HepG2 (cell line): ENCODE data around the gene NKD1. TPM values are rescaled to one million over a fixed set of nuclear protein-coding genes. Genes with fewer than 3 reads are reported as not detected.
A peak's percentile ranks its signal among the peaks of the same experiment; 100 is the strongest.

Experiments
- EHMT2 ChIP-seq: fragments of 200-600 bp; sonication (generic); IDR thresholded peaks from 2 replicates; pipeline ENCODE4 v1.7.0; 2017; ENCODE audit warnings: antibody characterized with exemption, low read depth, low read length, borderline replicate concordance
- HNRNPL ChIP-seq: fragments of 200-400 bp; formaldehyde crosslinking; IDR thresholded peaks from 2 replicates; pipeline ENCODE4 v1.6.1; 2017; ENCODE audit warnings: mild to moderate bottlenecking, low read depth, low read length
- IRX3 ChIP-seq: sonication (generic); formaldehyde crosslinking; IDR thresholded peaks from 2 replicates; pipeline ENCODE4 v1.8.1; 2023; ENCODE audit warnings: mild to moderate bottlenecking, low read depth, missing genetic modification reagents, borderline replicate concordance
- KAT8 ChIP-seq: IDR thresholded peaks from 2 replicates; pipeline ENCODE4 v1.6.1; 2016; ENCODE audit warnings: missing genetic modification reagents, missing compliant biosample characterization
- MAFG ChIP-seq: sonication (generic); formaldehyde crosslinking; IDR thresholded peaks from 2 replicates; pipeline ENCODE4 v1.5.1; 2020; ENCODE audit warnings: mild to moderate bottlenecking, missing genetic modification reagents
- RXRB ChIP-seq: IDR thresholded peaks from 2 replicates; pipeline ENCODE4 v1.6.1; 2016; ENCODE audit warnings: borderline replicate concordance, missing genetic modification reagents, missing compliant biosample characterization
- SALL2 ChIP-seq: sonication (generic); formaldehyde crosslinking; IDR thresholded peaks from 2 replicates; pipeline ENCODE4 v1.8.1; 2023; ENCODE audit warnings: mild to moderate bottlenecking, missing genetic modification reagents, inconsistent platforms
- SRSF9 ChIP-seq: fragments of 200-400 bp; formaldehyde crosslinking; IDR thresholded peaks from 2 replicates; pipeline ENCODE4 v1.6.1; 2018; ENCODE audit warnings: borderline replicate concordance, mild to moderate bottlenecking, low read depth, low read length; ENCODE audit not compliant: insufficient read depth, poor library complexity, severe bottlenecking
- ZFY ChIP-seq: sonication (generic); formaldehyde crosslinking; IDR thresholded peaks from 2 replicates; pipeline ENCODE4 v1.4.0; 2020; ENCODE audit warnings: missing genetic modification reagents
- ZNF12 ChIP-seq: sonication (generic); formaldehyde crosslinking; IDR thresholded peaks from 2 replicates; pipeline ENCODE4 v1.5.0; 2020; ENCODE audit warnings: missing genetic modification reagents
- ZNF180 ChIP-seq: sonication (generic); formaldehyde crosslinking; IDR thresholded peaks from 2 replicates; pipeline ENCODE4 v1.4.0; 2020; ENCODE audit warnings: low read depth, missing genetic modification reagents, borderline replicate concordance
- ZNF557 ChIP-seq: sonication (generic); formaldehyde crosslinking; IDR thresholded peaks from 2 replicates; pipeline ENCODE4 v1.4.0; 2020; ENCODE audit warnings: missing genetic modification reagents
- ZNF644 ChIP-seq: IDR thresholded peaks from 2 replicates; pipeline ENCODE4 v1.6.1; 2016; ENCODE audit warnings: low read depth
- ZNF703 ChIP-seq: sonication (generic); formaldehyde crosslinking; IDR thresholded peaks from 2 replicates; pipeline ENCODE4 v1.5.1; 2020; ENCODE audit warnings: missing genetic modification reagents, mild to moderate bottlenecking, moderate library complexity, borderline replicate concordance
- polyA plus RNA-seq, 8 experiments: library from polyadenylated mRNA; depleted of rRNA in 3 of 8; stranded (reverse) in 7 of 8; unstranded in 1 of 8; fragments of >200 nt; fragmentation: Illumina TruSeq in 4 of 8; extraction: Trizol in 4 of 8; gene quantifications; 2 replicates each; pipeline versions ENCODE4 v1.2.1 to v1.2.3, GENCODE V29; 2011 to 2016; ENCODE audit warnings: low read depth in 4 of 8, missing spikeins in 1 of 8, mixed read lengths in 1 of 8; ENCODE audit not compliant: insufficient read depth in 1 of 8
- total RNA-seq, 5 experiments: library from RNA; depleted of rRNA; stranded (reverse); fragments of >200 nt; fragmentation: Illumina TruSeq; extraction: Trizol; gene quantifications; 2 replicates each; pipeline ENCODE4 v1.2.3, GENCODE V29; 2016; ENCODE audit warnings: low read depth in 1 of 5
- TF ChIP-seq, protein P1 (sequence below): sonication (generic); formaldehyde crosslinking; IDR thresholded peaks from 2 replicates; pipeline ENCODE4 v1.4.0; 2020; ENCODE audit warnings: mild to moderate bottlenecking, missing genetic modification reagents
- TF ChIP-seq, protein P2 (sequence below): IDR thresholded peaks from 2 replicates; pipeline ENCODE4 v1.6.1; 2016; ENCODE audit warnings: low read depth, missing genetic modification reagents, missing compliant biosample characterization
- TF ChIP-seq, protein P3 (sequence below): sonication (generic); formaldehyde crosslinking; IDR thresholded peaks from 2 replicates; pipeline ENCODE4 v1.4.0; 2020; ENCODE audit warnings: missing genetic modification reagents, borderline replicate concordance

The NKD1 gene
- total and polyA plus RNA-seq, 2 of the 13 experiments (the other 11 are each of a cell fraction or from before 2014, with no cell fraction given) = 70.4 to 121 TPM

DNA sequence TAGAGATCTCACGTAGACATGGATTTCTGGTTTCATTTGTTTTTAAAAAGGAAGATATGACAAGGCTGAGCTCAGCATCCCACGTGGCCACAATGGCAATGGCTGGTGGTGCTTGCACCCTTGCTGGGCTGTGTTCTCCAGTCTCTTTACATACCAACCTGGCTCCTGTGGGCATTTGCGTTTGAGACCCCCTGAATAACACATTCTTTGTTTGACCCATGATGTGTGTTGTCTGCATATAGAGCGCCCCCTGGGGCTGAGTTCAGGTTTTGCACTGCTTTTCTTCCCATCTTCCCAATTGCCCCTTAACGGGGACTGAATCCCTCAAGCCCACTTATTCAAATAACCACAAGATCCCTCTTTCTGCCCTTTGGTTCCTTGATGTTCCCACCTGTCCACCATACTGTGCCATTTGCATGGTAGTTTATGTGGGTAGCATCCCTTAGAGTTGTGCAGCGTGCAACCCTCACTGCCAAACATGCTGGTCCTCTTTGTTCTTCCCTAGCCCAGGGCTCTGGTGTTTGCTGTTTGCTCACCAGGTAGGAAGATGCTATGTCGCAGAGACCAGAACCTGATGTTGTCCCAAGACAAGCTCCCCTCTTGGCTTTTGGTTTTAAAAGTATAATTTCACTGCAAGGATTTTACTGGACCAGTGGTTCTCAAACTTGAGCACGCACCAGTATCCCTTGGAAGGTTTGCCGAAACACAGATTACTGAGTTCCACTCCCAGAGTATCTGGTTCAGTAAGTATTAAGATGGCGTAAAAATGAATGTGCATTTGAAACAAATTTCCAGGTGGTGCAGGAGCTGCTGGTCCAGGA is 38.5 kb upstream of the NKD1 start (continued):
- TF ChIP-seq ZNF12 (0 out of 2 replicates have a peak, but pooled peaks have one; percentile 39), SRSF9 (no peak), MAFG (no peak), SALL2 (CRISPR knock-in tag) (peak; percentile 52; the same call in 1 of the 2 replicates), ZNF703 (CRISPR knock-in tag) (no peak), RXRB (CRISPR knock-in tag) (peak; percentile 30; the same call in 1 of the 2 replicates), EHMT2 (no peak; the same call in 1 of the 2 replicates), ZFY (CRISPR knock-in tag) (no peak), IRX3 (CRISPR knock-in tag) (no peak), ZNF557 (CRISPR knock-in tag) (0 out of 2 replicates have a peak, but pooled peaks have one; percentile 39), ZNF180 (CRISPR knock-in tag) (peak; percentile 76; the same call in 1 of the 2 replicates), ZNF644 (0 out of 2 replicates have a peak, but pooled peaks have one; percentile 41), KAT8 (CRISPR knock-in tag) (peak; percentile 32; the same call in 1 of the 2 replicates), HNRNPL (no peak)
- TF ChIP-seq, protein P1, sequence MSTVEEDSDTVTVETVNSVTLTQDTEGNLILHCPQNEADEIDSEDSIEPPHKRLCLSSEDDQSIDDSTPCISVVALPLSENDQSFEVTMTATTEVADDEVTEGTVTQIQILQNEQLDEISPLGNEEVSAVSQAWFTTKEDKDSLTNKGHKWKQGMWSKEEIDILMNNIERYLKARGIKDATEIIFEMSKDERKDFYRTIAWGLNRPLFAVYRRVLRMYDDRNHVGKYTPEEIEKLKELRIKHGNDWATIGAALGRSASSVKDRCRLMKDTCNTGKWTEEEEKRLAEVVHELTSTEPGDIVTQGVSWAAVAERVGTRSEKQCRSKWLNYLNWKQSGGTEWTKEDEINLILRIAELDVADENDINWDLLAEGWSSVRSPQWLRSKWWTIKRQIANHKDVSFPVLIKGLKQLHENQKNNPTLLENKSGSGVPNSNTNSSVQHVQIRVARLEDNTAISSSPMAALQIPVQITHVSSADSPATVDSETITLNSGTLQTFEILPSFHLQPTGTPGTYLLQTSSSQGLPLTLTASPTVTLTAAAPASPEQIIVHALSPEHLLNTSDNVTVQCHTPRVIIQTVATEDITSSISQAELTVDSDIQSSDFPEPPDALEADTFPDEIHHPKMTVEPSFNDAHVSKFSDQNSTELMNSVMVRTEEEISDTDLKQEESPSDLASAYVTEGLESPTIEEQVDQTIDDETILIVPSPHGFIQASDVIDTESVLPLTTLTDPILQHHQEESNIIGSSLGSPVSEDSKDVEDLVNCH (CRISPR knock-in tag) = no peak
- TF ChIP-seq, protein P2, sequence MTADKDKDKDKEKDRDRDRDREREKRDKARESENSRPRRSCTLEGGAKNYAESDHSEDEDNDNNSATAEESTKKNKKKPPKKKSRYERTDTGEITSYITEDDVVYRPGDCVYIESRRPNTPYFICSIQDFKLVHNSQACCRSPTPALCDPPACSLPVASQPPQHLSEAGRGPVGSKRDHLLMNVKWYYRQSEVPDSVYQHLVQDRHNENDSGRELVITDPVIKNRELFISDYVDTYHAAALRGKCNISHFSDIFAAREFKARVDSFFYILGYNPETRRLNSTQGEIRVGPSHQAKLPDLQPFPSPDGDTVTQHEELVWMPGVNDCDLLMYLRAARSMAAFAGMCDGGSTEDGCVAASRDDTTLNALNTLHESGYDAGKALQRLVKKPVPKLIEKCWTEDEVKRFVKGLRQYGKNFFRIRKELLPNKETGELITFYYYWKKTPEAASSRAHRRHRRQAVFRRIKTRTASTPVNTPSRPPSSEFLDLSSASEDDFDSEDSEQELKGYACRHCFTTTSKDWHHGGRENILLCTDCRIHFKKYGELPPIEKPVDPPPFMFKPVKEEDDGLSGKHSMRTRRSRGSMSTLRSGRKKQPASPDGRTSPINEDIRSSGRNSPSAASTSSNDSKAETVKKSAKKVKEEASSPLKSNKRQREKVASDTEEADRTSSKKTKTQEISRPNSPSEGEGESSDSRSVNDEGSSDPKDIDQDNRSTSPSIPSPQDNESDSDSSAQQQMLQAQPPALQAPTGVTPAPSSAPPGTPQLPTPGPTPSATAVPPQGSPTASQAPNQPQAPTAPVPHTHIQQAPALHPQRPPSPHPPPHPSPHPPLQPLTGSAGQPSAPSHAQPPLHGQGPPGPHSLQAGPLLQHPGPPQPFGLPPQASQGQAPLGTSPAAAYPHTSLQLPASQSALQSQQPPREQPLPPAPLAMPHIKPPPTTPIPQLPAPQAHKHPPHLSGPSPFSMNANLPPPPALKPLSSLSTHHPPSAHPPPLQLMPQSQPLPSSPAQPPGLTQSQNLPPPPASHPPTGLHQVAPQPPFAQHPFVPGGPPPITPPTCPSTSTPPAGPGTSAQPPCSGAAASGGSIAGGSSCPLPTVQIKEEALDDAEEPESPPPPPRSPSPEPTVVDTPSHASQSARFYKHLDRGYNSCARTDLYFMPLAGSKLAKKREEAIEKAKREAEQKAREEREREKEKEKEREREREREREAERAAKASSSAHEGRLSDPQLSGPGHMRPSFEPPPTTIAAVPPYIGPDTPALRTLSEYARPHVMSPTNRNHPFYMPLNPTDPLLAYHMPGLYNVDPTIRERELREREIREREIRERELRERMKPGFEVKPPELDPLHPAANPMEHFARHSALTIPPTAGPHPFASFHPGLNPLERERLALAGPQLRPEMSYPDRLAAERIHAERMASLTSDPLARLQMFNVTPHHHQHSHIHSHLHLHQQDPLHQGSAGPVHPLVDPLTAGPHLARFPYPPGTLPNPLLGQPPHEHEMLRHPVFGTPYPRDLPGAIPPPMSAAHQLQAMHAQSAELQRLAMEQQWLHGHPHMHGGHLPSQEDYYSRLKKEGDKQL (CRISPR knock-in tag) = no peak
- TF ChIP-seq, protein P3, sequence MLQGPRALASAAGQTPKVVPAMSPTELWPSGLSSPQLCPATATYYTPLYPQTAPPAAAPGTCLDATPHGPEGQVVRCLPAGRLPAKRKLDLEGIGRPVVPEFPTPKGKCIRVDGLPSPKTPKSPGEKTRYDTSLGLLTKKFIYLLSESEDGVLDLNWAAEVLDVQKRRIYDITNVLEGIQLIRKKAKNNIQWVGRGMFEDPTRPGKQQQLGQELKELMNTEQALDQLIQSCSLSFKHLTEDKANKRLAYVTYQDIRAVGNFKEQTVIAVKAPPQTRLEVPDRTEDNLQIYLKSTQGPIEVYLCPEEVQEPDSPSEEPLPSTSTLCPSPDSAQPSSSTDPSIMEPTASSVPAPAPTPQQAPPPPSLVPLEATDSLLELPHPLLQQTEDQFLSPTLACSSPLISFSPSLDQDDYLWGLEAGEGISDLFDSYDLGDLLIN (CRISPR knock-in tag) = no peak
